Measurements from ENCODE around the gene FHIT.

FHIT gene

GRCh38 chr3:59913645-59914044 lies 1337.6 kb downstream of the FHIT start:
- no peak for DNase-seq

- no peak for DNase-seq
Measured at GRCh38 chr3:59908701-59909100, 1342.6 kb downstream of the FHIT start.

GRCh38 chr3:59908280-59908679 lies 1343.0 kb downstream of the FHIT start:
- DNase-seq, result no peak

- no peak for DNase-seq
Measured at GRCh38 chr3:59904296-59904695, 1347.0 kb downstream of the FHIT start.

- DNase-seq, result no peak
Measured at GRCh38 chr3:59899061-59899460, 1352.2 kb downstream of the FHIT start.

- DNase-seq, result no peak
Measured at GRCh38 chr3:59895972-59896371, 1355.3 kb downstream of the FHIT start.

GRCh38 chr3:59894425-59895121 lies 1356.7 kb downstream of the FHIT start:
- DNase-seq, result no peak

- no peak for DNase-seq
Measured at GRCh38 chr3:59890639-59891038, 1360.6 kb downstream of the FHIT start.

- no peak for DNase-seq
Measured at GRCh38 chr3:59886790-59887189, 1364.5 kb downstream of the FHIT start.

- no peak for DNase-seq
Measured at GRCh38 chr3:59885899-59886400, 1365.3 kb downstream of the FHIT start.

- peak in 5 of 56 donors; percentile 1 to 31 (median 20) for DNase-seq
Measured at GRCh38 chr3:59885101-59885500, 1366.2 kb downstream of the FHIT start.

GRCh38 chr3:59884409-59884808 lies 1366.8 kb downstream of the FHIT start:
- no peak for DNase-seq

- DNase-seq, result no peak
Measured at GRCh38 chr3:59882746-59883145, 1368.5 kb downstream of the FHIT start.

GRCh38 chr3:59880717-59881116 lies 1370.5 kb downstream of the FHIT start:
- DNase-seq, result no peak

GRCh38 chr3:59879031-59879581 lies 1372.1 kb downstream of the FHIT start:
- DNase-seq, result no peak

GRCh38 chr3:59878038-59878427 lies 1373.2 kb downstream of the FHIT start:
- no peak for DNase-seq

GRCh38 chr3:59877263-59878037 lies 1373.8 kb downstream of the FHIT start:
- DNase-seq, result no peak

- DNase-seq, result no peak
Measured at GRCh38 chr3:59876533-59877062, 1374.7 kb downstream of the FHIT start.

GRCh38 chr3:59873576-59874230 lies 1377.5 kb downstream of the FHIT start:
- no peak for DNase-seq

- no peak for DNase-seq
Measured at GRCh38 chr3:59872128-59872527, 1379.1 kb downstream of the FHIT start.

- DNase-seq, result no peak
Measured at GRCh38 chr3:59867185-59868002, 1383.9 kb downstream of the FHIT start.
